ENCODE measurements around the gene ZNF318. TPM values are rescaled to one million over a fixed set of nuclear protein-coding genes. Genes with fewer than 3 reads are reported as not detected.
A peak's percentile ranks its signal among the peaks of the same experiment; 100 is the strongest.

ZNF318 gene
- total RNA-seq, 1 donor from 2014 or later = 9.8 TPM

DNA sequence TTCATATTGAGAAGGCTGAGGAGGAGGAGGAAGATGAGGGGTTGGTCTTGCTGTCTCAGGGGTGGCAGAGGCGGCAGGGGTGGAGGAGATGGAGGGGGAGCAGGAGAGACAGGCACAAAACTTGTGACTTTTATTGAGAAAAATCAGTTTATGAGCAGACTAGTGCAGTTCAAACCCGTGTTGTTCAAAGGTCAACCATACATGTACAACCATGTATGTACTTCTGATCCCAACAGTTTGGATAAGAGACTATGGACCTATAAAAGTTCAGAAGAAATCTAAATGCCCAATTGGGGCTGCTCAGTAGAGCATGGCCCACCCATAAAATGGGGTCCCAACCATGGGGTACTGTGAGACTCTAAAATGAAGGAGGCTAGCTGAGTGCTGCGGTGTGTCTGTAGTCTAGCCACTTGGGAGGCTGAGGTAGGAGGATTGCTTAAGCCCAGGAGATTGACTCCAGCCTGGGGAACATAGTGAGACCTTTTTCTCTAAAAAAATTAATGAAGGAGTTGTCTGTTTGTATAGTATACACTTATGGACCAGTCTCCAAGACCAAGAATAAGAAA lies 79.0 kb downstream of the ZNF318 start:
- no peak for FAIRE-seq
- DNase-seq (ENCODE audit: low spot score in 2 of 2) = no peak

DNA sequence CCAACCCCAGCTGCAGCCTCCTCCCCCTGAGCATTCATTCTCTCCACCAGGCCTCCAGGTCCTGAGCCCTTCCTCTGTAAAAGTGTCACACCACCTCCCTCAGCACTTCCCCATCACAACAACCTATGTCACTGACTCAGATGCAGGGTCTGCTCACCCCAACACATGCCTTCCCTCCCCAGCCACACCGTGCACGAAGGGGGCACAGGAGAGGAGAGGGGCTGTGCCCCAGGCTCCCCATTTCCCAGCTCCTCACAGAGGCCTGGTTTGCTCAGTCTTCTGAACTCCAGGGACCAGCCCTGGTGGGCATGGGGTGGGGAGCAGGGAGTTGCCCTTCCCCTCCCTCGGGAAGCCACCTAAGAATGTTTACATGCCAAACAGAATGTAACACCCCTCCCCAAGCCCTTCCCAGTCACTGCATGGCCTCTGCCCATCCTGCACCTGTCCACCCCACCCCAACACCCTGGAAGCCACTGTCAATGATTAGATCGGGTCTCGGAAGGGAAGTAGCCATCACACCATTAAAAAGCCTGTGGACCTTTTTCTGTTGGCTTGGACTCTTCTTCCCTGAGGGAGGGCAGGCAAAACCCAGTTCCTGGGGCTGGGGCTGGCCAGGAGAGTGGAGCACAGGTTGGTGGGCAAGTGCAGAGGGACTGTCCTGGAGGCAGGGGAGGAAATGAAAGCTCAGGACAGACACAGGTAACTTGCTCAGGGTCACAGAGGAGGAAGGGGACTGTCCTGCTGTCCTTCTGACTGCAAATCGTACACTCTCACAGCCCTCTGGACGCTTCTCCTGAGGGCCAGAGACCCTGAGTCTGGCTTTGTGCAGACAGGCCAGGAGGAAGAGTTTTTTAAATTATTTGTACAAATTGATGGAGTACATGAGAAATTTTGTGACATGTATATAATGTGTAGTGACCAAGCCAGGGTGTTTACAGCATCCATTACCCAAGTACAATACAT lies 81.4 kb downstream of the ZNF318 start:
- no peak for FAIRE-seq
- no peak for DNase-seq (ENCODE audit: low spot score in 2 of 2)

DNA sequence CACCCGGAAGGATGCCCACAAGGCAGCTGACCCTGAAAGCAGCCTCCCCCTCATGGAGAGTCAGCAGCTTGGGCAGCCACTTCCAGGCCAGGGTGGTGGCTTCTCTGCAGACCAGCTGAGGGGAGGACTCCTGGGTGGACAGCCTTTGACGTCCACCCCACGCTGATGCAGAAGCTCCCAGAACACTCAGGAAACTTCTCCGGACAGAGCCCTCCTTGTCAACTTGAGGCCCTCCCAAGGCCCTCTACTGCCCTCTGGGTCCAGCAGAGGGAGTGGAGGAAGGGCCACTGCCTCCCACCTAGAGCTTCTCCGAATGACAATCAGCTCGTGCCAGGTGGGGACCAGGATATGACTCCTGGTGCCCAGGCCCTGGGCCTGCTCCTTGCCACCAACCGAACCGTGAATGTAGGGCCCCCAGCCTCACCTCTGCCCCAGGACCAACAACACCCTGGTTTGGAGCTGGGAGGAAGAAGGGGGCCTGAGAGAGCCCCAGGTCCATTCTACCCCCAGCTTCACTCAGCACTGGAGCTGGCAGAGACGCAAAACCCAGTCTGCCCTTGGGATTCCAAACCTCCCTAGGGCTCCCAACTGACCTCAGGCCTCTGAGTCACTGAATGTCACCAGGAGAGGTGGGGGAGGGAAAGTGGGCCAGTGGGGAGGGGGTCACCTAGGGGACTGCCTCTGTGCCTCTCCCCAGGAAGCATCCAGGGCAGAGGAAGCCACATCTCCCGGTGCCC lies 82.3 kb downstream of the ZNF318 start:
- no peak for FAIRE-seq
- DNase-seq (ENCODE audit: low spot score in 2 of 2) = peak in 1 of 2 donors; percentile 53

DNA sequence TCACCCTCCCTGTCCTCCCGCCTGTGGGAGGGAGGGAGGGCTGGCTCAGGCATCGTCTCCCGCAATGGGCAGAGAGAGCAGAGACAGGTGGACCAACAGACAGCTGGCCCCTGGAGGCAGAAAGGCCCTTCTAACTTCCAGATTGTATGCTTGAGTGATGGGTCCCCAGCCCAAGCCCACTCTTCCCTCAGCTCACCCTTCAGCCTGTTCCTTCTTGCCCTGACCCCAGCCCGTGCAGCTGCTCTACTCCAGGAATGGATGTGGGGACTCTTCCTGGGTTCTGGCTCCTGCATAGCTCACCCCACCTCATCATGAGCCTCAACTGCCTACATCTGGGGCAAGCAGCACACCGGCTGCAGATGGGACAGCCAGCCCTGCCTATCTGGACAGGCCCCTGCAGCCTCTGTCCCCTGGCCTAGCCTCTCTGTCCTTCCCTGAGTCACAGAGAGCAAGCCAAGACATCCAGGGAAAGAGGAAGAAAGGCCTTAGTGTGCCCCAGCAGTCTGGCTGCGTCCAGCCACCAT lies 82.9 kb downstream of the ZNF318 start:
- no peak for DNase-seq (ENCODE audit: low spot score in 2 of 2)
- no peak for FAIRE-seq

Small RNAs within 50 kb of the gene (small RNA-seq; reads per million reads assigned to genes)
- not detected for gene AL590383.1
- not detected for gene RPL12P47

Other genes starting within 250 kb of the ZNF318 start
- gene SRF, start 198.4 kb downstream of the ZNF318 start, total RNA-seq = 9.8 TPM
- 22.0 TPM for gene CUL9, start 187.5 kb downstream of the ZNF318 start, total RNA-seq
- 13.9 TPM for gene DNPH1, start 140.2 kb downstream of the ZNF318 start, total RNA-seq
- 9.8 TPM for gene TTBK1, start 126.2 kb downstream of the ZNF318 start, total RNA-seq
- 0.41 TPM for gene SLC22A7, start 71.4 kb downstream of the ZNF318 start, total RNA-seq
- gene CRIP3, start 60.8 kb downstream of the ZNF318 start, total RNA-seq = 4.5 TPM
- gene ABCC10, start 57.9 kb upstream of the ZNF318 start, total RNA-seq = 17.9 TPM
- 8.6 TPM for gene DLK2, start 85.9 kb upstream of the ZNF318 start, total RNA-seq
- 2.9 TPM for gene TJAP1, start 107.9 kb upstream of the ZNF318 start, total RNA-seq
- gene LRRC73, start 140.7 kb upstream of the ZNF318 start, total RNA-seq = 2.9 TPM
- gene YIPF3, start 147.3 kb upstream of the ZNF318 start, total RNA-seq = 68.5 TPM
- 27.7 TPM for gene POLR1C, start 147.4 kb upstream of the ZNF318 start, total RNA-seq
- gene XPO5, start 206.4 kb upstream of the ZNF318 start, total RNA-seq = 55.0 TPM
- gene POLH, start 206.5 kb upstream of the ZNF318 start, total RNA-seq = 10.2 TPM

All from frontal cortex (tissue), 4 donors.